Neuronal stem cell (in vitro differentiated cells): ENCODE data around the gene OSBPL6.

Experiments
- DNase-seq: peaks from one replicate; pipeline ENCODE4 v3.0.0-alpha.2; 2013; ENCODE audit warnings: low spot score
- H2AFZ ChIP-seq: one replicate; pipeline ENCODE4 v1.6.1; 2013; ENCODE audit warnings: mild to moderate bottlenecking, low read length, inconsistent platforms
- H2AK5ac ChIP-seq: 2 replicates; pipeline ENCODE4 v1.6.1; 2013; ENCODE audit warnings: low read depth, mild to moderate bottlenecking, inconsistent platforms, low read length, moderate library complexity, mixed read lengths
- H2BK120ac ChIP-seq: 2 replicates; pipeline ENCODE4 v1.6.1; 2013; ENCODE audit warnings: low read depth, mild to moderate bottlenecking, inconsistent platforms, low read length, moderate library complexity, mixed read lengths
- H2BK12ac ChIP-seq: one replicate; pipeline ENCODE4 v1.6.1; 2013; ENCODE audit warnings: low read length, inconsistent platforms
- H2BK15ac ChIP-seq: 2 replicates; pipeline ENCODE4 v1.6.1; 2013; ENCODE audit warnings: mild to moderate bottlenecking, low read length, inconsistent platforms, mixed read lengths
- H2BK5ac ChIP-seq: one replicate; pipeline ENCODE4 v1.6.1; 2013; ENCODE audit warnings: inconsistent platforms, mild to moderate bottlenecking, low read length, moderate library complexity
- H3K14ac ChIP-seq: one replicate; pipeline ENCODE4 v1.6.1; 2013; ENCODE audit warnings: low read length, inconsistent platforms
- H3K18ac ChIP-seq: 2 replicates; pipeline ENCODE4 v1.6.1; 2013; ENCODE audit warnings: low read length, inconsistent platforms
- H3K23ac ChIP-seq: 2 replicates; pipeline ENCODE4 v1.6.1; 2013; ENCODE audit warnings: low read depth, mild to moderate bottlenecking, mixed read lengths, low read length, inconsistent platforms; ENCODE audit not compliant: poor library complexity
- H3K27ac ChIP-seq: replicated peaks from 3 replicates; pipeline ENCODE4 v1.5.1; 2013; ENCODE audit warnings: low read length, inconsistent platforms
- H3K27me3 ChIP-seq, 3 experiments: 2 replicates each; pipeline ENCODE4 v1.6.1; 2013; ENCODE audit warnings: low read length in 3 of 3, mild to moderate bottlenecking in 2 of 3, inconsistent platforms in 1 of 3, low read depth in 1 of 3, mixed read lengths in 1 of 3, moderate library complexity in 1 of 3; ENCODE audit not compliant: control insufficient read depth in 3 of 3, insufficient read depth in 3 of 3
- H3K36me3 ChIP-seq, 2 donors: replicated peaks in 1 of 2; 2 replicates each; pipeline ENCODE4 v1.6.1; 2013; ENCODE audit warnings: low read length in 2 of 2; ENCODE audit not compliant: control insufficient read depth in 2 of 2, insufficient read depth in 2 of 2
- H3K4ac ChIP-seq: 2 replicates; pipeline ENCODE4 v1.6.1; 2013; ENCODE audit warnings: inconsistent platforms, mild to moderate bottlenecking, low read length, moderate library complexity
- H3K4me1 ChIP-seq, 2 donors: 1 replicate in 1 of 2; 2 replicates in 1 of 2; pipeline ENCODE4 v1.6.1; 2013; ENCODE audit warnings: low read length in 2 of 2, low read depth in 1 of 2; ENCODE audit not compliant: control insufficient read depth in 2 of 2, insufficient read depth in 1 of 2
- H3K4me2 ChIP-seq: one replicate; pipeline ENCODE4 v1.6.1; 2013; ENCODE audit warnings: mild to moderate bottlenecking, low read length, inconsistent platforms; ENCODE audit not compliant: insufficient read depth, poor library complexity, severe bottlenecking
- H3K4me3 ChIP-seq, 2 donors: 2 replicates each; pipeline ENCODE4 v1.5.1; 2013; ENCODE audit warnings: low read length in 2 of 2, mild to moderate bottlenecking in 2 of 2, inconsistent platforms in 1 of 2, moderate library complexity in 1 of 2
- H3K79me1 ChIP-seq: one replicate; pipeline ENCODE4 v1.6.1; 2013; ENCODE audit warnings: low read depth, mild to moderate bottlenecking, inconsistent platforms, low read length, moderate library complexity
- H3K9ac ChIP-seq: one replicate; pipeline ENCODE4 v1.6.1; 2013; ENCODE audit warnings: mild to moderate bottlenecking, low read depth, low read length, inconsistent platforms; ENCODE audit not compliant: poor library complexity
- H3K9me3 ChIP-seq, 2 donors: replicated peaks in 1 of 2; 2 replicates each; pipeline versions ENCODE3 to v1.6.1; 2013; ENCODE audit warnings: low read length in 2 of 2, mild to moderate bottlenecking in 2 of 2, inconsistent platforms in 1 of 2, low read depth in 1 of 2, mixed read lengths in 1 of 2, moderate library complexity in 1 of 2; ENCODE audit not compliant: control insufficient read depth in 2 of 2, insufficient read depth in 1 of 2
- H4K8ac ChIP-seq: one replicate; pipeline ENCODE4 v1.6.1; 2013; ENCODE audit warnings: low read depth, mild to moderate bottlenecking, inconsistent platforms, low read length, moderate library complexity
- H4K91ac ChIP-seq: one replicate; pipeline ENCODE4 v1.6.1; 2013; ENCODE audit warnings: low read length, low read depth, mild to moderate bottlenecking, inconsistent platforms; ENCODE audit not compliant: poor library complexity
- WGBS, 2 donors: extraction: QIAGEN DNeasy Blood & Tissue Kit; methylation state at CpG; one replicate each; pipeline ENCODE4 v1.1.7; 2013; ENCODE audit warnings: missing lambda C conversion rate in 2 of 2, mixed read lengths in 1 of 2; ENCODE audit not compliant: insufficient read length in 2 of 2, insufficient replicate concordance in 1 of 2; ENCODE audit errors: extremely low coverage in 2 of 2; 5-methylcytosine and 5-hydroxymethylcytosine counted together

OSBPL6 gene

GRCh38 chr2:178200331-178200730 lies 6.0 kb downstream of the OSBPL6 start:
- H3K9ac ChIP-seq, result no peak overlapping the region

GRCh38 chr2:178202927-178203326 lies 8.6 kb downstream of the OSBPL6 start:
- Histone ChIP-seq H3K36me3 (no peaks in the 10 kb centered on the region), H3K4ac (no peak overlapping the region), H2BK5ac (no peak overlapping the region), H3K9ac (no peak overlapping the region), H3K18ac (no peak overlapping the region), H2AFZ (no peak overlapping the region), H2BK15ac (no peak overlapping the region), H3K27me3 (no peaks in the 10 kb centered on the region), H4K91ac (no peak overlapping the region), H2BK120ac (no peak overlapping the region), H3K4me1 (peaks cover 3 to 5% of the 10 kb centered on the region in 2 donors), H3K9me3 (no peaks in the 10 kb centered on the region), H3K79me1 (no peaks in the 10 kb centered on the region), H3K14ac (no peak overlapping the region), H3K4me2 (no peak overlapping the region), H3K27ac (no peak overlapping the region), H3K4me3 (no peak overlapping the region), H2BK12ac (no peak overlapping the region), H4K8ac (no peak overlapping the region), H2AK5ac (no peak overlapping the region), H3K23ac (no peak overlapping the region)
- no peak for DNase-seq

More at GRCh38 chr2:178200331-178200730, 6.0 kb downstream of the OSBPL6 start:
- Histone ChIP-seq H3K23ac (no peak overlapping the region), H3K4me3 (no peak overlapping the region), H3K27me3 (no peaks in the 10 kb centered on the region), H3K4ac (no peak overlapping the region), H2BK12ac (no peak overlapping the region), H4K8ac (no peak overlapping the region), H3K27ac (no peak overlapping the region), H2BK5ac (no peak overlapping the region), H3K14ac (no peak overlapping the region), H2AK5ac (no peak overlapping the region), H3K4me2 (no peak overlapping the region), H2BK15ac (no peak overlapping the region), H2BK120ac (no peak overlapping the region), H4K91ac (no peak overlapping the region), H3K18ac (no peak overlapping the region), H3K4me1 (peaks cover 7 to 10% of the 10 kb centered on the region in 2 donors), H3K79me1 (no peaks in the 10 kb centered on the region), H3K9me3 (no peaks in the 10 kb centered on the region), H2AFZ (no peak overlapping the region), H3K36me3 (no peaks in the 10 kb centered on the region)
- WGBS, 2 donors, result no CpG with 5 or more reads among the region's 1 CpG
- DNase-seq, result no peak

GRCh38 chr2:178204977-178205376 lies 10.7 kb downstream of the OSBPL6 start:
- H3K36me3 ChIP-seq, result no peaks in the 10 kb centered on the region
- no CpG with 5 or more reads among the region's 2 CpGs for WGBS, 2 donors
- no peak overlapping the region for H3K14ac ChIP-seq
- no peak overlapping the region for H3K23ac ChIP-seq
- no peaks in the 10 kb centered on the region for H3K9me3 ChIP-seq
- peak overlapping the region; percentile 7 for H2AFZ ChIP-seq
- H3K4ac ChIP-seq, result no peak overlapping the region
- no peak overlapping the region for H3K9ac ChIP-seq
- no peak for DNase-seq
- H2BK15ac ChIP-seq, result no peak overlapping the region
- no peaks in the 10 kb centered on the region for H3K79me1 ChIP-seq
- no peak overlapping the region for H2BK12ac ChIP-seq
- no peak overlapping the region for H2BK120ac ChIP-seq
- H3K4me2 ChIP-seq, result no peak overlapping the region
- H3K27me3 ChIP-seq, result no peaks in the 10 kb centered on the region
- H4K91ac ChIP-seq, result no peak overlapping the region
- no peak overlapping the region for H3K4me3 ChIP-seq
- H2BK5ac ChIP-seq, result no peak overlapping the region
- no peak overlapping the region for H4K8ac ChIP-seq
- no peak overlapping the region for H3K27ac ChIP-seq
- peaks cover 3 to 5% of the 10 kb centered on the region in 2 donors for H3K4me1 ChIP-seq
- H3K18ac ChIP-seq, result no peak overlapping the region
- H2AK5ac ChIP-seq, result no peak overlapping the region

- no peak overlapping the region for H3K4me2 ChIP-seq
- H3K4ac ChIP-seq, result no peak overlapping the region
- no peaks in the 10 kb centered on the region for H3K79me1 ChIP-seq
- H2BK12ac ChIP-seq, result no peak overlapping the region
- no peak overlapping the region for H4K91ac ChIP-seq
- H3K14ac ChIP-seq, result no peak overlapping the region
- H2AFZ ChIP-seq, result no peak overlapping the region
- no peaks in the 10 kb centered on the region for H3K36me3 ChIP-seq
- peaks cover 3 to 5% of the 10 kb centered on the region in 2 donors for H3K4me1 ChIP-seq
- H2BK5ac ChIP-seq, result no peak overlapping the region
- H2AK5ac ChIP-seq, result no peak overlapping the region
- H3K18ac ChIP-seq, result no peak overlapping the region
- no peak overlapping the region for H3K23ac ChIP-seq
- H3K27ac ChIP-seq, result no peak overlapping the region
- no peak overlapping the region for H3K9ac ChIP-seq
- H3K4me3 ChIP-seq, result no peak overlapping the region
- no peaks in the 10 kb centered on the region for H3K9me3 ChIP-seq
- H4K8ac ChIP-seq, result no peak overlapping the region
- no peak overlapping the region for H2BK15ac ChIP-seq
- no peaks in the 10 kb centered on the region for H3K27me3 ChIP-seq
- no peak for DNase-seq
- WGBS, 2 donors, result no CpG with 5 or more reads among the region's 3 CpGs
- H2BK120ac ChIP-seq, result no peak overlapping the region
These were observed 11.7 kb downstream of the OSBPL6 start for GRCh38 chr2:178205853-178206521.
